PC-9 (cell line): ENCODE data around the gene CFAP97D1. TPM values are rescaled to one million over a fixed set of nuclear protein-coding genes. Genes with fewer than 3 reads are reported as not detected.
A peak's percentile ranks its signal among the peaks of the same experiment; 100 is the strongest.

Experiments used
- BruUV-seq: library from RNA; stranded (reverse); fragments of 400-500 nt; replicated peaks from 2 replicates; lab custom pipeline; 2021; lab: Mats Ljungman, UMichigan
- CTCF ChIA-PET: fragments of 300-600 bp; sonication (Branson Sonifier 250); formaldehyde crosslinking; loops from one replicate; lab custom pipeline; 2022; ENCODE audit warnings: antibody characterized with exemption; lab: Charles Lee
- POLR2A ChIA-PET: fragments of 300-600 bp; sonication (Branson Sonifier 250); formaldehyde crosslinking; loops from one replicate; lab custom pipeline; 2022; ENCODE audit warnings: antibody characterized with exemption; ENCODE audit not compliant: unreplicated experiment; lab: Charles Lee
- DNase-seq, 2 experiments: peaks; one replicate each; pipeline versions ENCODE4 v3.0.0 to v3.0.0-alpha.2; 2015 to 2022; ENCODE audit warnings: mixed read lengths in 1 of 2
- H2AFZ ChIP-seq: fragments of 200-600 bp; sonication (generic); 2 replicates; pipeline ENCODE4 v1.8.1; 2017; ENCODE audit warnings: antibody characterized with exemption
- H3F3A ChIP-seq: fragments of 200-600 bp; sonication (generic); 2 replicates; pipeline ENCODE4 v1.8.1; 2017; ENCODE audit warnings: antibody characterized with exemption, mild to moderate bottlenecking, low read depth; ENCODE audit not compliant: insufficient read depth
- H3K27ac ChIP-seq: fragments of 200-600 bp; sonication (generic); 2 replicates; pipeline ENCODE4 v1.6.1; 2016; ENCODE audit warnings: mixed run types
- H3K27me3 ChIP-seq: fragments of 200-600 bp; sonication (generic); 2 replicates; pipeline ENCODE4 v1.6.1; 2016; ENCODE audit warnings: low read depth, mixed run types; ENCODE audit not compliant: insufficient read depth
- H3K36me3 ChIP-seq: fragments of 200-600 bp; sonication (generic); 2 replicates; pipeline ENCODE4 v1.6.1; 2016; ENCODE audit warnings: low read depth, mixed run types
- H3K4me1 ChIP-seq: fragments of 200-600 bp; sonication (generic); replicated peaks from 2 replicates; pipeline ENCODE4 v1.6.1; 2016; ENCODE audit warnings: mixed run types; ENCODE audit not compliant: insufficient read depth
- H3K4me2 ChIP-seq: fragments of 200-600 bp; sonication (generic); 2 replicates; pipeline ENCODE4 v1.6.1; 2017; ENCODE audit warnings: mixed run types
- H3K4me3 ChIP-seq: fragments of 200-600 bp; sonication (generic); 2 replicates; pipeline ENCODE4 v1.6.1; 2016; ENCODE audit warnings: mixed run types
- H3K79me2 ChIP-seq: fragments of 200-600 bp; sonication (generic); 2 replicates; pipeline ENCODE4 v1.6.1; 2017; ENCODE audit warnings: low read depth, mixed run types
- H3K9me2 ChIP-seq: fragments of 200-600 bp; sonication (generic); 2 replicates; pipeline ENCODE4 v1.8.1; 2017; ENCODE audit warnings: mild to moderate bottlenecking; ENCODE audit not compliant: insufficient read depth
- H3K9me3 ChIP-seq: fragments of 200-600 bp; sonication (generic); 2 replicates; pipeline ENCODE4 v1.8.1; 2016; ENCODE audit warnings: low read depth; ENCODE audit not compliant: insufficient read depth
- H4K20me1 ChIP-seq: fragments of 200-600 bp; sonication (generic); 2 replicates; pipeline ENCODE4 v1.8.1; 2017; ENCODE audit not compliant: insufficient read depth
- CTCF ChIP-seq: fragments of 200-600 bp; sonication (generic); conservative IDR thresholded peaks from 2 replicates; pipeline ENCODE4 v1.6.1; 2017; ENCODE audit warnings: mixed run types, antibody characterized with exemption, mild to moderate bottlenecking, moderate library complexity
- EZH2 ChIP-seq: fragments of 200-600 bp; sonication (generic); IDR thresholded peaks from 2 replicates; pipeline ENCODE4 v1.8.0; 2017; ENCODE audit warnings: antibody characterized with exemption, low read depth
- intact Hi-C: fragments of 100-400 bp; cut with micrococcal nuclease; formaldehyde crosslinking; loops from one replicate; pipeline ENCODE4 v1.10.0; 2022; ENCODE audit not compliant: unreplicated experiment
- total RNA-seq: library from RNA; stranded (reverse); gene quantifications from 2 replicates; pipeline ENCODE4 v1.2.3, GENCODE V29; 2021

The CFAP97D1 gene
- total RNA-seq, 1 experiment from 2014 or later, result not detected

GRCh38 chr17:43831633-43832032 is 51.4 kb downstream of the CFAP97D1 start:
- H3F3A ChIP-seq, result peaks cover 12% of the 10 kb centered on the region; the same call in 1 of the 2 replicates
- TF ChIP-seq EZH2, result no peak
- no peak for TF ChIP-seq CTCF
- peaks cover 8% of the 10 kb centered on the region; the same call in 1 of the 2 replicates for H3K79me2 ChIP-seq
- peaks cover 10% of the 10 kb centered on the region for H3K4me1 ChIP-seq
- intact Hi-C loops, result no loop called here
- peak overlapping the region; percentile 84 for H3K4me2 ChIP-seq
- H3K9me3 ChIP-seq, result no peaks in the 10 kb centered on the region
- H3K36me3 ChIP-seq, result peaks cover 7% of the 10 kb centered on the region; the same call in 1 of the 2 replicates
- no peak overlapping the region for H3K27ac ChIP-seq
- ChIA-PET POLR2A (interaction anchor here (0.5 kb wide), 1 partner anchor 106 kb away, joined by 13 read pairs; no protein-coding TSS in a partner anchor), CTCF (interaction anchor here (0.7 kb wide), 1 partner anchor 70 kb away, joined by 4 read pairs; no protein-coding TSS in a partner anchor)
- no peak overlapping the region for H2AFZ ChIP-seq
- no peaks in the 10 kb centered on the region for H4K20me1 ChIP-seq
- H3K27me3 ChIP-seq, result no peaks in the 10 kb centered on the region
- H3K9me2 ChIP-seq, result no peaks in the 10 kb centered on the region
- peak overlapping the region; percentile 60; the same call in 1 of the 2 replicates for H3K4me3 ChIP-seq
- BruUV-seq, result no TSS peak
- DNase-seq, result no peak

GRCh38 chr17:43832168-43832975 is 52.1 kb downstream of the CFAP97D1 start:
- CTCF ChIA-PET, result no interaction called here
- POLR2A ChIA-PET, result interaction anchor here (0.5 to 0.6 kb wide), 2 partner anchors 105 to 496 kb away, joined by 5 to 13 read pairs; no protein-coding TSS in a partner anchor
- BruUV-seq, result TSS peak; percentile 39

More at GRCh38 chr17:43832168-43832975, 52.1 kb downstream of the CFAP97D1 start:
- Histone ChIP-seq H3K9me2 (no peaks in the 10 kb centered on the region), H4K20me1 (no peaks in the 10 kb centered on the region), H3F3A (peaks cover 12% of the 10 kb centered on the region; the same call in 1 of the 2 replicates), H3K36me3 (peaks cover 7% of the 10 kb centered on the region; the same call in 1 of the 2 replicates), H2AFZ (peak overlapping the region; percentile 65; the same call in 1 of the 2 replicates), H3K9me3 (no peaks in the 10 kb centered on the region), H3K4me3 (peak overlapping the region; percentile 60), H3K4me1 (peaks cover 10% of the 10 kb centered on the region), H3K4me2 (peak overlapping the region; percentile 84), H3K27me3 (no peaks in the 10 kb centered on the region), H3K27ac (0 out of 2 replicates have a peak overlapping the region, but pooled peaks have one; percentile 30), H3K79me2 (peaks cover 8% of the 10 kb centered on the region; the same call in 1 of the 2 replicates)
- intact Hi-C loops, result no loop called here
- DNase-seq, result peak; percentile 57 to 75
- TF ChIP-seq EZH2 (no peak), CTCF (no peak)
